ENCODE data around the gene BUB1.

GRCh38 chr2:110645616-110646015 lies 32.2 kb downstream of the BUB1 start:
- no peak for TF ChIP-seq POLR2A (IDR thresholded peaks at IDR 0.05; ENCODE audit: low read depth, low read length)
- no peak for TF ChIP-seq POLR2AphosphoS5 (IDR thresholded peaks at IDR 0.05; ENCODE audit: low read depth, low read length)
- no peak for TF ChIP-seq TAF1 (IDR thresholded peaks at IDR 0.05; ENCODE audit: borderline replicate concordance, low read depth, low read length)

All from GM12892 (cell line).